Measurements from ENCODE around the gene TBL1X.

DNA sequence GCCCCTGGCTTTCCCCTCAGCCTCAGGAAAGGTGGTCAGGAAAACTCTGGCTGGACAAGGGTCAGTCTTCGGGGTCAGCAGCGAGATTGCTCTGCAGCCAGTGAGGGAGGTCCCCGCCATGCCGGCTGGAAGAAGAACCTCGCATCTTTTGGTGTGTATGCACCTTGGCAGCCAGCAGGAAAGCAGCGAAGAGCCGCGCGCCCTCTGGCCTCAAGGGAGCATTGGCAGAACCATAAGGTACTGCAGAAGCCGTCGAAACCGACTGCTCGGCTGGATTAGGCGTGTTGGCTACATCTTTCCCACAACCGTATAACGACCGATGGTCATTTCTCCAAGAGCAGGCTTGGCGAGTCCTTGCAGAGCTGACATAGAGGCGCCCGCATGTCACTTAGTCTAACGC is 252.5 kb downstream of the TBL1X start:
- TF ChIP-seq, protein P1, sequence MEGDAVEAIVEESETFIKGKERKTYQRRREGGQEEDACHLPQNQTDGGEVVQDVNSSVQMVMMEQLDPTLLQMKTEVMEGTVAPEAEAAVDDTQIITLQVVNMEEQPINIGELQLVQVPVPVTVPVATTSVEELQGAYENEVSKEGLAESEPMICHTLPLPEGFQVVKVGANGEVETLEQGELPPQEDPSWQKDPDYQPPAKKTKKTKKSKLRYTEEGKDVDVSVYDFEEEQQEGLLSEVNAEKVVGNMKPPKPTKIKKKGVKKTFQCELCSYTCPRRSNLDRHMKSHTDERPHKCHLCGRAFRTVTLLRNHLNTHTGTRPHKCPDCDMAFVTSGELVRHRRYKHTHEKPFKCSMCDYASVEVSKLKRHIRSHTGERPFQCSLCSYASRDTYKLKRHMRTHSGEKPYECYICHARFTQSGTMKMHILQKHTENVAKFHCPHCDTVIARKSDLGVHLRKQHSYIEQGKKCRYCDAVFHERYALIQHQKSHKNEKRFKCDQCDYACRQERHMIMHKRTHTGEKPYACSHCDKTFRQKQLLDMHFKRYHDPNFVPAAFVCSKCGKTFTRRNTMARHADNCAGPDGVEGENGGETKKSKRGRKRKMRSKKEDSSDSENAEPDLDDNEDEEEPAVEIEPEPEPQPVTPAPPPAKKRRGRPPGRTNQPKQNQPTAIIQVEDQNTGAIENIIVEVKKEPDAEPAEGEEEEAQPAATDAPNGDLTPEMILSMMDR (IDR thresholded peaks at IDR 0.05; ENCODE audit: low read depth, low read length) = no peak
- TF ChIP-seq EZH2phosphoT487 (IDR thresholded peaks at IDR 0.05; ENCODE audit: low read depth) = no peak
